ENCODE results near the gene PLEKHG7. TPM values are rescaled to one million over a fixed set of nuclear protein-coding genes. Genes with fewer than 3 reads are reported as not detected.

Gene PLEKHG7
- total and polyA plus RNA-seq, 2 of the 8 experiments (the other 6 are each of a cell fraction or from before 2014, with no cell fraction given) = not detected

GRCh38 chr12:92657770-92658169 is 45.0 kb upstream of the PLEKHG7 start:
- Histone ChIP-seq H2BK12ac (ENCODE audit: low read depth, low read length) (no peak overlapping the region), H2BK5ac (ENCODE audit: low read depth, low read length) (no peak overlapping the region), H3K23me2 (ENCODE audit: low read depth, low read length) (no peaks in the 10 kb centered on the region), H4K8ac (ENCODE audit: extremely low read depth, insufficient read depth, low read length) (no peak overlapping the region), H2BK15ac (ENCODE audit: low read length) (no peak overlapping the region), H2BK120ac (replicated peaks; ENCODE audit: low read depth, low read length) (no peak overlapping the region), H3K4ac (replicated peaks; ENCODE audit: insufficient read length, low read depth, low read length) (no peak overlapping the region), H3K9me3 (ENCODE audit: insufficient read depth in 2 of 2, low read depth in 1 of 2, low read length in 1 of 2) (no peaks in the 10 kb centered on the region), H4K5ac (ENCODE audit: insufficient read length, low read depth, low read length) (no peak overlapping the region), H3K4me3 (ENCODE audit: extremely low read depth in 1 of 4, insufficient read depth in 2 of 4, low read depth in 3 of 4, low read length in 4 of 4) (no peak overlapping the region), H3K27ac (ENCODE audit: low read depth, low read length) (no peak overlapping the region), H2AK5ac (ENCODE audit: low read depth, low read length) (no peak overlapping the region), H3K79me1 (ENCODE audit: low read depth, low read length) (no peaks in the 10 kb centered on the region), H2AFZ (ENCODE audit: low read length) (no peak overlapping the region), H3K18ac (ENCODE audit: extremely low read depth, low read length) (no peak overlapping the region), H3K36me3 (ENCODE audit: control insufficient read depth in 2 of 4, insufficient read depth in 4 of 4, low read length in 3 of 4) (no peaks in the 10 kb centered on the region), H3K56ac (replicated peaks; ENCODE audit: insufficient read length, low read depth, low read length) (no peak overlapping the region), H3K27me3 (replicated peaks in 1 of 4; ENCODE audit: control insufficient read depth in 3 of 4, extremely low read depth in 1 of 4, insufficient read depth in 3 of 4, low read length in 3 of 4) (no peaks in the 10 kb centered on the region), H4K91ac (replicated peaks; ENCODE audit: insufficient read length, low read length) (no peak overlapping the region), H2BK20ac (ENCODE audit: low read length) (no peak overlapping the region), H3K9ac (replicated peaks in 1 of 4; ENCODE audit: extremely low read depth in 1 of 4, low read depth in 3 of 4, low read length in 3 of 4) (no peak overlapping the region), H3K14ac (ENCODE audit: insufficient read length) (no peak overlapping the region), H3K79me2 (ENCODE audit: control insufficient read depth in 1 of 2, insufficient read depth in 2 of 2, low read length in 2 of 2) (no peaks in the 10 kb centered on the region), H4K20me1 (replicated peaks in 1 of 2; ENCODE audit: control insufficient read depth in 1 of 2, insufficient read depth in 2 of 2, low read length in 2 of 2) (no peaks in the 10 kb centered on the region), H3K23ac (ENCODE audit: insufficient read length) (no peak overlapping the region), H3K4me1 (replicated peaks in 1 of 4; ENCODE audit: control insufficient read depth in 3 of 4, insufficient read depth in 4 of 4, low read length in 3 of 4) (no peaks in the 10 kb centered on the region), H3K4me2 (ENCODE audit: insufficient read depth in 1 of 2, low read depth in 2 of 2, low read length in 2 of 2) (no peak overlapping the region)
- FAIRE-seq (no peak), DNase-seq (ENCODE audit: low read depth in 1 of 2, low spot score in 2 of 2) (no peak)
- ChIA-PET POLR2A (ENCODE audit: partially characterized antibody) (interaction anchor here (0.5 kb wide), 1 partner anchor 277 kb away, joined by 3 read pairs; no protein-coding TSS in a partner anchor), CTCF (ENCODE audit: partially characterized antibody) (no interaction called here)
- TF ChIP-seq RXRA (IDR thresholded peaks at IDR 0.05; ENCODE audit: insufficient read depth, low read depth, low read length) (no peak), TCF12 (IDR thresholded peaks at IDR 0.05; ENCODE audit: low read depth, low read length) (no peak), NANOG (IDR thresholded peaks at IDR 0.05; ENCODE audit: insufficient read depth, low read depth, low read length, poor library complexity, severe bottlenecking) (no peak), SP1 (IDR thresholded peaks at IDR 0.05; ENCODE audit: low read depth, low read length) (no peak), CBX5 (IDR thresholded peaks at IDR 0.05; ENCODE audit: low read depth, low read length) (no peak), EZH2 (IDR thresholded peaks at IDR 0.05; ENCODE audit: low read depth, low read length, severe bottlenecking) (no peak), JUN (IDR thresholded peaks at IDR 0.05; ENCODE audit: low read depth, low read length) (no peak)
- WGBS, 2 experiments (ENCODE audit: extremely low coverage in 1 of 2, insufficient coverage in 1 of 2, insufficient read length in 1 of 2, insufficient replicate concordance in 2 of 2, low coverage in 1 of 2, low lambda C conversion rate in 2 of 2, missing lambda C conversion rate in 1 of 2) = 93% methylated on average over 4 of the region's 4 CpGs; no CpG with 5 or more reads in 1 of the 2 experiments

Data from H1 (cell line).